ENCODE measurements around the gene AKAIN1. TPM values are rescaled to one million over a fixed set of nuclear protein-coding genes. Genes with fewer than 3 reads are reported as not detected.
A peak's percentile ranks its signal among the peaks of the same experiment; 100 is the strongest.

AKAIN1 gene
- total and polyA plus RNA-seq, 2 of the 8 experiments (the other 6 are each of a cell fraction or from before 2014, with no cell fraction given), result not detected

GRCh38 chr18:5195656-5196055 is 1.4 kb downstream of the AKAIN1 start:
- ChIA-PET POLR2A (ENCODE audit: partially characterized antibody) (no interaction called here), CTCF (ENCODE audit: partially characterized antibody) (no interaction called here)
- Histone ChIP-seq H2AFZ (ENCODE audit: low read length) (peak overlapping the region; percentile 88; the same call in 1 of the 2 replicates), H3K9me3 (ENCODE audit: insufficient read depth in 2 of 2, low read depth in 1 of 2, low read length in 1 of 2) (no peaks in the 10 kb centered on the region), H3K27ac (ENCODE audit: low read depth, low read length) (no peak overlapping the region), H3K4ac (replicated peaks; ENCODE audit: insufficient read length, low read depth, low read length) (no peak overlapping the region), H3K9ac (replicated peaks in 1 of 4; ENCODE audit: extremely low read depth in 1 of 4, low read depth in 3 of 4, low read length in 3 of 4) (no peak overlapping the region), H3K4me1 (replicated peaks in 1 of 4; ENCODE audit: control insufficient read depth in 3 of 4, insufficient read depth in 4 of 4, low read length in 3 of 4) (peaks cover 0 to 14% (median 4%) of the 10 kb centered on the region in 4 experiments; a peak in 5 of 7 replicates), H3K18ac (ENCODE audit: extremely low read depth, low read length) (no peak overlapping the region), H2BK15ac (ENCODE audit: low read length) (no peak overlapping the region), H3K4me3 (ENCODE audit: extremely low read depth in 1 of 4, insufficient read depth in 2 of 4, low read depth in 3 of 4, low read length in 4 of 4) (peak overlapping the region; percentile 47 to 71 (median 64); a peak in 6 of 8 replicates), H2BK5ac (ENCODE audit: low read depth, low read length) (no peak overlapping the region), H3K14ac (ENCODE audit: insufficient read length) (no peak overlapping the region), H4K5ac (ENCODE audit: insufficient read length, low read depth, low read length) (no peak overlapping the region), H3K23ac (ENCODE audit: insufficient read length) (no peak overlapping the region), H3K27me3 (replicated peaks in 1 of 4; ENCODE audit: control insufficient read depth in 3 of 4, extremely low read depth in 1 of 4, insufficient read depth in 3 of 4, low read length in 3 of 4) (peaks cover 19 to 53% (median 39%) of the 10 kb centered on the region in 4 experiments), H4K20me1 (replicated peaks in 1 of 2; ENCODE audit: control insufficient read depth in 1 of 2, insufficient read depth in 2 of 2, low read length in 2 of 2) (peaks cover 0 to 2% of the 10 kb centered on the region in 2 experiments), H3K79me2 (ENCODE audit: control insufficient read depth in 1 of 2, insufficient read depth in 2 of 2, low read length in 2 of 2) (no peaks in the 10 kb centered on the region), H2BK12ac (ENCODE audit: low read depth, low read length) (no peak overlapping the region), H3K4me2 (ENCODE audit: insufficient read depth in 1 of 2, low read depth in 2 of 2, low read length in 2 of 2) (peak overlapping the region; percentile 96 to 100), H4K91ac (replicated peaks; ENCODE audit: insufficient read length, low read length) (no peak overlapping the region), H2AK5ac (ENCODE audit: low read depth, low read length) (no peak overlapping the region), H3K79me1 (ENCODE audit: low read depth, low read length) (no peaks in the 10 kb centered on the region), H2BK20ac (ENCODE audit: low read length) (no peak overlapping the region), H3K56ac (replicated peaks; ENCODE audit: insufficient read length, low read depth, low read length) (no peak overlapping the region), H3K36me3 (ENCODE audit: control insufficient read depth in 2 of 4, insufficient read depth in 4 of 4, low read length in 3 of 4) (no peaks in the 10 kb centered on the region; a peak in 1 of 8 replicates), H3K23me2 (ENCODE audit: low read depth, low read length) (peaks cover 12% of the 10 kb centered on the region; the same call in 1 of the 2 replicates), H2BK120ac (replicated peaks; ENCODE audit: low read depth, low read length) (no peak overlapping the region), H4K8ac (ENCODE audit: extremely low read depth, insufficient read depth, low read length) (no peak overlapping the region)
- FAIRE-seq, result no peak
- no peak for TF ChIP-seq BCL11A (IDR thresholded peaks at IDR 0.05; ENCODE audit: low read depth in 2 of 2, low read length in 2 of 2)
- TF ChIP-seq TEAD4 (IDR thresholded peaks at IDR 0.05; ENCODE audit: low read depth, low read length), result no peak
- no peak for TF ChIP-seq RNF2 (IDR thresholded peaks at IDR 0.05; ENCODE audit: borderline replicate concordance, low read depth, low read length, missing control alignments, poor library complexity, severe bottlenecking)
- TF ChIP-seq POU5F1 (IDR thresholded peaks at IDR 0.05; ENCODE audit: low read depth, low read length), result no peak
- no peak for TF ChIP-seq PHF8 (conservative IDR thresholded peaks at IDR 0.05; ENCODE audit: low read depth, low read length)
- TF ChIP-seq YY1 (IDR thresholded peaks at IDR 0.05; ENCODE audit: low read depth, low read length), result no peak
- TF ChIP-seq ZNF274 (IDR thresholded peaks at IDR 0.05; ENCODE audit: borderline replicate concordance, extremely low read depth, low read length), result no peak
- TF ChIP-seq CTBP2 (IDR thresholded peaks at IDR 0.05; ENCODE audit: borderline replicate concordance, insufficient read depth, insufficient read length, low read length), result no peak
- no peak for TF ChIP-seq TBP (IDR thresholded peaks at IDR 0.05; ENCODE audit: low read depth, low read length)
- no peak for TF ChIP-seq CBX5 (IDR thresholded peaks at IDR 0.05; ENCODE audit: low read depth, low read length)
- 46% methylated on average over 2 of the region's 2 CpGs; no CpG with 5 or more reads in 1 of the 2 experiments for WGBS, 2 experiments (ENCODE audit: extremely low coverage in 1 of 2, insufficient coverage in 1 of 2, insufficient read length in 1 of 2, insufficient replicate concordance in 2 of 2, low coverage in 1 of 2, low lambda C conversion rate in 2 of 2, missing lambda C conversion rate in 1 of 2)
- DNase-seq (ENCODE audit: low read depth in 1 of 2, low spot score in 2 of 2), result no peak
